Adipocyte (in vitro differentiated cells): ENCODE measurements around the gene ENAH.
"Not testable (repeated sequence)": the region's sequence is repeated elsewhere in the genome, so short reads cannot be mapped to it uniquely, and the experiment has no call there.

Experiments used
- DNase-seq: peaks from one replicate; pipeline ENCODE4 v3.0.0-alpha.2; 2015; ENCODE audit warnings: low read depth
- H3K27me3 ChIP-seq: replicated peaks from 2 replicates; pipeline ENCODE4 v1.7.0; 2013; ENCODE audit warnings: mild to moderate bottlenecking, low read length, moderate library complexity; ENCODE audit not compliant: control insufficient read depth, insufficient read depth
- H3K36me3 ChIP-seq: 2 replicates; pipeline ENCODE4 v1.7.0; 2013; ENCODE audit warnings: low read length, mild to moderate bottlenecking, moderate library complexity; ENCODE audit not compliant: control insufficient read depth, insufficient read depth, severe bottlenecking
- H3K4me1 ChIP-seq: 2 replicates; pipeline ENCODE4 v1.7.0; 2013; ENCODE audit warnings: mild to moderate bottlenecking, low read length, moderate library complexity; ENCODE audit not compliant: control insufficient read depth, insufficient read depth
- H3K4me3 ChIP-seq: 2 replicates; pipeline ENCODE4 v1.7.0; 2013; ENCODE audit warnings: mild to moderate bottlenecking, low read length, moderate library complexity
- H3K9ac ChIP-seq: 2 replicates; pipeline ENCODE4 v1.7.0; 2013; ENCODE audit warnings: mild to moderate bottlenecking, low read length, moderate library complexity
- H3K9me3 ChIP-seq: 2 replicates; pipeline ENCODE4 v1.7.0; 2013; ENCODE audit warnings: mild to moderate bottlenecking, low read length, moderate library complexity; ENCODE audit not compliant: control insufficient read depth

The ENAH gene

DNA sequence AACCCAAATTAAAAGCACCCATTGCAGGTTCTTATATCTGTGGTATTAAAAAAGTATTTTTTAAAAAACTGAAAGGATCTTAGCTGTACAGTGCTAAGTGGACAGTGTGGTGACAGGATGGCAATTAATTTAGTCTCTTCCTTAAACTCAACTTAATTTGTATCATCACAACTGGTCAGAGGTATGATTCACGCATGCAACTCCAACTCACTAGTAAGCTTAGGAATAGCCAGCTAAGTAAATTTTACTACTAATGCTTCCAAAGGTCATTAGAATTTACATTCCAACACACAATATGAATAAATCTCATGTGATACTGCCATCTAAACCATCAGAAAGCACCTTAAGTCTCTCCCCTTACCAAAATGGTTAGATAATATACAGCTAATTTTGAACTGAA lies 35.4 kb downstream of the ENAH start:
- no peaks in the 10 kb centered on the region for H3K9me3 ChIP-seq
- H3K4me1 ChIP-seq, result peaks cover 21% of the 10 kb centered on the region
- DNase-seq, result no peak

DNA sequence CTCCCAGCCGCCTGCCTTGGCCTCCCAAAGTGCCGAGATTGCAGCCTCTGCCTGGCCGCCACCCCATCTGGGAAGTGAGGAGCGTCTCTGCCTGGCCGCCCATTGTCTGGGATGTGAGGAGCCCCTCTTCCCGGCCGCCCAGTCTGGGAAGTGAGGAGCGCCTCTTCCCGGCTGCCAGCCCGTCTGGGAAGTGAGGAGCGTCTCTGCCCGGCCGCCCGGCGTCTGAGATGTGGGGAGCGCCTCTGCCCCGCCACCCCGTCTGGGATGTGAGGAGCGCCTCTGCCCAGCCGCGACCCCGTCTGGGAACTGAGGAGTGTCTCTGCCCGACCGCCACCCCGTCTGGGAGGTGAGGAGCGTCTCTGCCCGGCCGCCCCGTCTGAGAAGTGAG lies 37.5 kb downstream of the ENAH start:
- H3K36me3 ChIP-seq, H3K27me3 ChIP-seq, H3K9ac ChIP-seq, H3K9me3 ChIP-seq, DNase-seq, H3K4me3 ChIP-seq: not testable (repeated sequence)
- peaks cover 31% of the 10 kb centered on the region for H3K4me1 ChIP-seq

More for the DNA sequence above, 35.4 kb downstream of the ENAH start:
- Histone ChIP-seq H3K27me3 (no peaks in the 10 kb centered on the region), H3K4me3 (no peak overlapping the region), H3K9ac (no peak overlapping the region), H3K36me3 (no peaks in the 10 kb centered on the region)

DNA sequence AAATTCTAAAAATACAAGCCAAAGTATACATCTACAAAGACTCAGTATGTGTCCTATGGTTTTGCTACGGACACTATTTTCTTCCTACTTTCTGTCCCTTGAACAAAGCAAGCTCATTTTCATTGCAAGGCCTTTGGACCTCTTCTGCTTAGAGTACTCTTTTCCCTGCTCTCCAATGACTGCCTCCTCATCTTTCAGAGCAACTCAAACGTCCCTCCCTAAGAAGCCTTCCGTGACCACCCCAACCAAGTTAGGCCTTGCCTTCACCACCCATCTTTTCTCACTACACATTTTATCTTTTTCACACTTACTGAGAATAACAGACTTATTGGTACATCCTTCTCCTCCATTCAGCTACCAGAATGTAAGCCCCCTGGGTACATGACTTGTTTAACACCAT lies 39.9 kb downstream of the ENAH start:
- Histone ChIP-seq H3K4me3 (no peak overlapping the region), H3K9me3 (no peaks in the 10 kb centered on the region), H3K9ac (no peak overlapping the region), H3K36me3 (no peaks in the 10 kb centered on the region), H3K27me3 (no peaks in the 10 kb centered on the region), H3K4me1 (peaks cover 27% of the 10 kb centered on the region)
- DNase-seq, result no peak

DNA sequence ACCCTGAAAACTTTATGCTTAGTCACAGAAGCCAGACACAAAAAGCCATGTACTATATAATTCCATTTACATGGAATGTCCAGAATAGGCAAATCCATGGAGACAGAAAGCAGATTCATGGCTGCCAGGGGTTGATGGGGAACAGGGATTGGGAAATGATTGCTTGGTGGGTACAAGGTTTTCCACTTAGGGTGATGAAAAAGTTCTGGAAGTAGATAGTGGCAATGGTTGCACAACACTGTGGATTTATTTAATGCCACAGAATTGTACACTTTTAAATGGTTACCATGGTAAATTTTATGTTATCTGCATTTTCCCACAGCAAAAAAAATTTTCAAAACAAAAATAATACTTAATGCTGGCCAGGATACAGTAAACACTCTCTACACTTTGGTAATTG lies 40.6 kb downstream of the ENAH start:
- Histone ChIP-seq H3K4me3 (no peak overlapping the region), H3K36me3 (no peaks in the 10 kb centered on the region)

DNA sequence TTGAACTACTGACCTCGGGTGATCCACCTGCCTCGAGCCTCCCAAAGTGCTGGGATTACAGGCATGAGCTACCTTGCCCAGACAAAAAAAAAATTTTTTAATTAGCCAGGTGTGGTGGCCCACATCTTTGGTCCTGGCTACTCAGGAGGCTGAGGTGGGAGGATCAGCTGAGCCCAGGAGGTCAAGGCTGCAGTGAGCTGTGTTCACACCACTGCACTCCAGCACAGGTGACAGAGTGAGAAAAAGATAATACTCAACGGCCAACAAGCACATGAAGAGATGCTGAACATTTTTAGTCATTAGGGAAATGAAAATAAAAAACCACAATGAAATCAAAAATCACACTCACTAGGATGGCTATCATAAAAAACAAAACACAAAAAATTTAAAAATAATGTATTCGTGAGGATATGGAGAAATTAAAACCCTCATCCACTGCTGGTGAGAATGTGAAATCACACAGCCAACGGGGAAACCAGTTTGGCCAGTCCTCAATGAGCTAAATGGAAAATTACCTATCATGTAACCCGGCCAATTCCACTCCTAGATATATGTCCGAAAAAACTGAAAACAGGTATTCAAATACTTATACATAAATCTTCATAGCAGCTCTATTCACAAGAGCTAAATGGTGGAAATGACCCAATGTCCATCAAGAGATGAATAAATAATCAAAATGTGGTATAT lies 41.2 kb downstream of the ENAH start:
- Histone ChIP-seq H3K36me3 (no peaks in the 10 kb centered on the region), H3K9me3 (no peaks in the 10 kb centered on the region), H3K4me3 (no peak overlapping the region), H3K9ac (no peak overlapping the region), H3K27me3 (no peaks in the 10 kb centered on the region), H3K4me1 (peaks cover 18% of the 10 kb centered on the region)
- DNase-seq, result no peak

More for the DNA sequence above, 40.6 kb downstream of the ENAH start:
- peaks cover 20% of the 10 kb centered on the region for H3K4me1 ChIP-seq
- DNase-seq, result peak; percentile 67
- no peak overlapping the region for H3K9ac ChIP-seq
- H3K9me3 ChIP-seq, result no peaks in the 10 kb centered on the region
- H3K27me3 ChIP-seq, result no peaks in the 10 kb centered on the region

DNA sequence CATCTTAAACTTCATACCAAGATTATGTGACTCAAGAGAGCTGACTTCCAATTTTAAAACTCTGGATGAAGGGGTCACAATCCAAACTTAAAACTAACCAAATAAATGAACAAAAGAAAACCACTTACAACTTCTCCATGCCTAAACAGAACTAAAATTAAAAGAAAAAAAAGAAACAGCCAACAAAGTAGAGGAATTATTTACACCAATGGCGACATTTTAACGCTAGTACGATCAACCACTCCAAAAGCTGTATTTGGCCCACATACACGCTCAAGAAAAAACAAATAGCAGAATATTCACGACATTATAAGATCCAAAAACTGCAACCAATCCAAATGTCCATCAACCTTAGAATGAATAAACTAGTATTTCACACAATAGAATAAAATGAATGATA lies 42.4 kb downstream of the ENAH start:
- H3K27me3 ChIP-seq, result no peaks in the 10 kb centered on the region
- no peaks in the 10 kb centered on the region for H3K9me3 ChIP-seq
- H3K4me3 ChIP-seq, result no peak overlapping the region
- H3K9ac ChIP-seq, result no peak overlapping the region
- H3K4me1 ChIP-seq, result peaks cover 18% of the 10 kb centered on the region
- DNase-seq, result no peak
- H3K36me3 ChIP-seq, result no peaks in the 10 kb centered on the region

DNA sequence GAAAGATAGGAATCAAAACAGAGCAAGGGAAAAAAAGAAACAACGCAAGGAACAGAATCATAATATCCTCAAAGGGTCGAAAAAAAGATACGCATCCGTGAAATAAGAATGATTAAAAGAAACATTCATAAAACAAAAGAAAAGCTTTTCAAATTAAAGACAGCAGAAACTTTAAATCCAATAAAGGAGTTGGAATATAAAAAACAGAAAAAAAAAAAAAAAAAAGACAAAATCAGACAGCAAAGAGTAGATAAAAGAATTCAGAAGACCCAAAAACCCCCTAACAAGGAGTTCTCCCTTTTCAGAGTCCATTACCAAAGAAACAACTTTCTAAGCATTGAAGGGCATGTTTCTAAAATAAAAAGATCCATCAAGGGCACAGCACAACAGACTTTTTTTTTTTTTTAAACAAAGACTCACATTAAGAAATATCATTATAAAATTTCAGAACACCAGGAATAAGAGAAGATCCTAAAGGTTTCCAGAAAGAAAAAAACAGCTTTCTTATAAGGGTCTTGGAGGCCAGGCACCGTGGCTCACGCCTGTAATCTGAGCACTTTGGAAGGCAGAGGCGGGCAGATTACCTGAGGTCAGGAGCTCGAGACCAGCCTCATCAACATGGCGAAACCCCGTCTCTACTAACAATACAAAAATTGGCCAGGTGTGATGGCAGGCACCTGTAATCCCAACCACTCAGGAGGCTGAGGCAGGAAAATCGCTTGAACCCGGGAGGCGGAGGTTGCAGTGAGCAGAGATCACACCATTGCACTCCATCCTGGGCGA lies 44.7 kb downstream of the ENAH start:
- Histone ChIP-seq H3K9ac (no peak overlapping the region), H3K4me3 (no peak overlapping the region), H3K4me1 (peaks cover 28% of the 10 kb centered on the region), H3K27me3 (no peaks in the 10 kb centered on the region), H3K36me3 (no peaks in the 10 kb centered on the region), H3K9me3 (no peaks in the 10 kb centered on the region)
- no peak for DNase-seq

DNA sequence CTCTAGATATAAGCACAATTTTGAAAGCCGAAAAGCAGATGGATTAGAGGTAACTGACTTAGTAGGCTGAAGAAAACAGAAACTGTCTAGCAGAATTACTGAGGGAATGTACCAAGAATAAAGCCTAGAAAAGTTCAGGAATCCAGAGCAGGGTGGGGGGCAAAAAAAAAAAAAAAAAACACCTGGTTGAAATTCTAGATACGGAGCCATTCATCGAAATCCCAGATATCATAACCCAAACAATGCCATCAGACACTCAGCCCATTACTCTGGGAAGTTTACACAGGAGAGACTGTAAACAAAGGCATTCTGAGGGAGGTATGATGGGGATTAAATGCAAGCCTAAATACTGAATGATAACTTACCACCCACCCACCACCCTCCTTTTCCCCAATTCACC lies 45.6 kb downstream of the ENAH start:
- Histone ChIP-seq H3K27me3 (no peaks in the 10 kb centered on the region), H3K9me3 (no peaks in the 10 kb centered on the region), H3K36me3 (no peaks in the 10 kb centered on the region), H3K4me3 (no peak overlapping the region), H3K4me1 (peaks cover 28% of the 10 kb centered on the region), H3K9ac (no peak overlapping the region)
- no peak for DNase-seq

DNA sequence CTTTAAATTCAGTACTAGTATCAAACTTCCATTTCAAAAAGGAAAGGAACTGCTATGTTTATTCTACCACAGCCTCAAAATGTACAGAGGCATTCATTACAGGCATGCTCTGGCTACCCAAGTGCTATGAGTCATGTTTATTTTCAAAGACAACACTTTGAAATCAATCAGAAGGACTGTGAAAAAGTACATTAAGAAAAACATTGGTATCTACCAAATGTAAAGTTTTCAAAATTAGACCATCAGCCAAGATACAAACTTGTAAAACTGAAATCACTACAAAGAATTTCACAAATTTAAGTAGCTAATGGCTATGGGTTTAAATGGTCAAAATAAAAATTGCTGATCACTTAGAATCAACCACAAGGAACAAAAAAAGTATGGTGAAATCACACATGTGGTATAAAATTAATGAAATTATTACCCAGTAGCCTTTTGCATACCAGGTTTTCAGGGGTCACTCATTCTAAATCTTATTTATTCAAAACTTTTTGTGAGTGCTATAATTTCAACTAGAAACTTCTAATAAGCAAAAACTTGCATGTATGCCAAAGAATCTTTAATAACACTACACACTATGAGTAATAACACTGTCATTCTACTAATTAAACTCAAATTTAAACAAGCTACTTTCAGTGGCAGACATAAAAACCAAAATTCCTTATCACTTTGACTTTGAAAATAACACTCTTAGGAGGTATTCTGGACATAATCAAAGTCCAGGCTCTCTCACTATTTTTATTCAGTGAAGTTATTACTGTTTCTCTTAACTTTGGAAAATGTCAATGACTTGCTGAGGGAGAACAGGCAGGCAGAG lies 49.2 kb downstream of the ENAH start:
- H3K36me3 ChIP-seq, result no peaks in the 10 kb centered on the region
- peak; percentile 71 for DNase-seq
- peaks cover 21% of the 10 kb centered on the region for H3K4me1 ChIP-seq
- H3K27me3 ChIP-seq, result no peaks in the 10 kb centered on the region
- H3K4me3 ChIP-seq, result peak overlapping the region; percentile 45
- H3K9me3 ChIP-seq, result no peaks in the 10 kb centered on the region
- no peak overlapping the region for H3K9ac ChIP-seq

DNA sequence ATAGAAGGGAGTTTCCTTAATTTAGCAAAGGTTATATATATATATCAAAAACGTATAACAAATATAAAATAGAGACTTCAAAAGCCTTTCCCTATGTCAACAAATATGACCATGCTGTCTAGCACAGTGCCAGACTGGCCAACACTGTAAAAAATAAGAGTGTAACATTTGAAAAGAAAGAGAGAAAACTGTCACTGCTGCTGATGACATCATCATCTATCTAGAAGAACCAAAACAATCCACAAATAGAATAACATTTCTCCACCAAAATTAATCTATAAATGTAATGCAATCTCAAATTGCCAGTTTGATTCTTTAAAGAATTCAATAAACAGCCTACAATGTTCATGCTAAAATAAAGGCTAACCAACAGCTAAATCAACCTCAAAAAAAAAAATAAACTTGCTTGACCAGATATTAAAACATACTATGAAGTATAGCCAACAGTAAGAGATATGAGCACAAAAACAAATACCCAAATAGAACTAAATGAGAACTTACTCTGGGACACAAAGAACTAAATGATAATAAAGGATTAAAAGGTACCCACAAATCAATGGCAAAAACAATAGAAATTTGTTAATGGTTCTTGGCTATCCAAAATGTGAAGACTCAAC lies 50.2 kb downstream of the ENAH start:
- DNase-seq, result peak; percentile 39
- no peaks in the 10 kb centered on the region for H3K27me3 ChIP-seq
- H3K9ac ChIP-seq, result no peak overlapping the region
- H3K9me3 ChIP-seq, result no peaks in the 10 kb centered on the region
- H3K4me1 ChIP-seq, result peaks cover 24% of the 10 kb centered on the region
- peak overlapping the region; percentile 45 for H3K4me3 ChIP-seq
- H3K36me3 ChIP-seq, result no peaks in the 10 kb centered on the region
